GM21447 (cell line): ENCODE measurements around the gene LIFR.
"Not testable (repeated sequence)": the region's sequence is repeated elsewhere in the genome, so short reads cannot be mapped to it uniquely, and the experiment has no call there.

Experiments
- ATAC-seq: cut with Tn5 transposase; IDR thresholded peaks from one replicate; pipeline ENCODE4 v1.9.1; 2021; ENCODE audit not compliant: unreplicated experiment

LIFR gene

DNA sequence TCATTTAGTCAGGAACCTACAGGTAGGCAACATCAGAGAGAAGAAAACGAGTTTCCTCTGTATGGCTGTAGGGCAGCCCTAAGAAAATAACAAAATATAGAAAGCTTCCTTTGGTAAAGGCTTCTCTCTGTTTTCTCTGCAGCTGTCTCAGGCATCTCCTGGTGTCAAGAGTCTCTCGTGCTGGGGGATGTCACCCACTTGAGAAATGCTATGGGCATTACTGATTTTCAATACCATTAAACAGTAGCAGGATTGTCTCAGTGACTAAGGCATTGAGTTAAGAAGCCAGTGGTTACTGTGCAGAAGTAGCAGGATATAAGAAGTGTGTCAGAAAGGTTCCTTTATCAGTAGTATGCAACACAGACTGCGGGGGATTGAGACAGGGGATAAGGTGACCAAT is 32.4 kb downstream of the LIFR start:
- ATAC-seq = no peak

DNA sequence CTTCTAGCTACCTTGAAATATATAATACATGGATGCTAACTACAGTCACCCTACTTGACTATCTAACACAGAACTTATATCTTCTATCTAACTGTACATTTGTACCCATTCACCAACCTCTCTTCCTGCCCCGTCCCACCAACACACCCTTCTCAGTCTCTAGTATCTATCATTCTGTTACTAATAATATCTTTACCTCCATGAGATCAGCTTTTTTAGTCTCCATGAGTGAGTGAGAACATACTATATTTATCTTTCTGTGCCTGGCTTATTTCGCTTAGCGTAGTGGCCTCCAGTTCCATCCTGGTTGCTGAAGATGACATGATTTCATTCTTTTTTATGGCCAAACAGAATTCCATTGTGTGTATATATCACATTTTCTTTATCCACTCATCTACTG is 37.0 kb downstream of the LIFR start:
- no peak for ATAC-seq

DNA sequence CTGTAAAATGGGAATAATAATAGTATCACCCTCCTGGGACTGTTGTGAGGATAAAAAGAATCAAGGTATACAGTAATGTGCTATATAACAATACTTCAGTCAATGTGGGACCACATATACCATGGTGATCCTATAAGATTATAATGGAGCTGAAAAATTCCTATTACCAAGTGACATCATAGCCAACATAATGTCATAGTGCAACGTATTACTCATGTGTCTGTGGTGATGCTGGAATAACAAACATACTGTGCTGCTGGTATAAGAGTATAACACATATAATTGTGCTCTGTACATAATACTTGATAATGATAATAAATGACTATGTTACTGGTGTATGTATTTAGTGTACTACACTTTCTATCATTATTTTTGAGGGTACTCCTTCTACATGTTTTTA is 38.1 kb downstream of the LIFR start:
- no peak for ATAC-seq

DNA sequence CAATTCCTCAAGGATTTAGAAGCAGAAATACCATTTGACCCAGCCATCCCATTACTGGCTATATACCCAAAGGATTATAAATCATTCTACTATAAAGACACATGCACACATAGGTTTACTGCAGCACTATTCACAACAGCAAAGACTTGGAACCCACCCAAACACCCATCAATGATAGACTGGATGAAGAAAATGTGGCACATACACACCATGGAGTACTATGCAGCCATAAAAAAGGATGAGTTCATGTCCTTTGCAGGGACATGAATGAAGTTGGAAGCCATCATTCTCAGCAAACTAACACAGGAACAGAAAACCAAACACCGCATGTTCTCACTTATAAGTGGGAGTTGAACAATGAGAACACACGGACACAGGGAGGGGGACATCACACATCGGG is 39.8 kb downstream of the LIFR start:
- not testable (repeated sequence) for ATAC-seq

DNA sequence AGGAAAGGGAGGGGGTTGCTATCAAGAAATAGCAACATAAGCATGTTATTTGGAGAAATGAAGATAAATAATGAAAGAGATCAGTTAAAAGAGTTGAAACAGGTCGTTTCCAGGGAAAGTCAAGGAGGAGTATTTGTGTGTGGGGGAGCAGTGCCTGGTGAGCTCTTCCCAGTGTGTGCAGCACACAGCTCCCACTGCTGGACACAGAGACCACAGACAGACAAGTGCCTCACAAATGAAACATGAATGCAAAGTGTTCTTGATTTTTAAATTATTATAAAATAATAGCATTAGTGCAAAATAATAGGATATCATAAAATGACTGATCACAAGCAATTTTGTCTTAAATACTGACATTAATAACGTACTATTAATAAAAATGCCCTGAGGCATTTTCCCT is 40.8 kb downstream of the LIFR start:
- no peak for ATAC-seq

DNA sequence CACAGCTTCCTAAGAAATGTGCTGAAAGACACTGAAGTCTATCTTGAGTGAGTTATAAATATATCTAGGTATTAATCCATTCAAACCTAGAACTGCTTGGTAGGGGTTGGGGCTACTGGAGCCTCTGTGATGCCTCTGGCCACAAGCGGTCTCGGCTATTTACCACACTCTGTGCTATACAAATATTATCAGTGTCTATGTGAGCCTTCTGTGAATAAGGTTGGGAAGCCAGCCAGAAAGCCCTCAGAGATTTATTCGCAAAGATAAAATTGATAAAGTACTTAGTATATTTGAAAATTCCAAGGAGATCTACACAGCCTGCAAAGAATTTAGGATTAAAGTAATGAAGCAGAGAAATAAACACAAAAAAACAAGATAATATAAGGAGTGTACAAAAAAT is 41.4 kb downstream of the LIFR start:
- ATAC-seq = no peak

DNA sequence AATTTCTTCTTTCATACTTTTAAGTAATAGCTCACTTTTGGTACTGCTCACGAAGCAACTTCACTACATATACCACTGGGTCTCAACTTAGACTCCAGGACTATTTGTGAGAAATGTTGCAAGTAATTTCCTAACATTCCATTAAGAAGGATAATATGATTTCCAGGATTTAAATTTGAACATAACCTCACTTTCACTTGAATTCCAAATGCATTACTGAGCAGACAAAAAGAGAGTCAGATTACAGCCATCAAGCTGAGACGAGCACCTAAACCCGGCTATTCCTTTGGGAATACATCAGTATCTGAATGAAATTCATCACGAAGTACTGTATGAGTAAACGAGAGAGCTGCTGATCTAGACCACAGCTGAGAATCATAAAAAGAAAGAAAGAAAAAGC is 47.3 kb downstream of the LIFR start:
- no peak for ATAC-seq

DNA sequence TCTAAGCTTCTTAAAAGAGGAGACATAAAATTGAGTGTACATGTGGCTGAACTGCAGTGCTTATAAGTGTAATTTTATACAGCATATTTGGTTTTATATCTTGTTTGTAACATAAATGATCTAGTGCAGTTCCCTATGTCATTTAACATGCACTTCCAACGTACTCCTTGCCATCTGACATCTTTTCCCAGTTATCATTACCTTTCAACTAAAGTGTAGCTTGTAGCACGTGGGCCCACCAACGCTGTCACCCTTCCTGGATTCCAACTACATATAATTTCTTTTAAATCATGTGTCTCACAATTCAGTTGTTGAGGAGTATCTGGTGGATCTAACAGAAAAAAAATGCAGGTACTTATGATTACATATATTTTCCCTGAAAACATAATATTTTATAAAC is 50.1 kb downstream of the LIFR start:
- ATAC-seq = no peak

DNA sequence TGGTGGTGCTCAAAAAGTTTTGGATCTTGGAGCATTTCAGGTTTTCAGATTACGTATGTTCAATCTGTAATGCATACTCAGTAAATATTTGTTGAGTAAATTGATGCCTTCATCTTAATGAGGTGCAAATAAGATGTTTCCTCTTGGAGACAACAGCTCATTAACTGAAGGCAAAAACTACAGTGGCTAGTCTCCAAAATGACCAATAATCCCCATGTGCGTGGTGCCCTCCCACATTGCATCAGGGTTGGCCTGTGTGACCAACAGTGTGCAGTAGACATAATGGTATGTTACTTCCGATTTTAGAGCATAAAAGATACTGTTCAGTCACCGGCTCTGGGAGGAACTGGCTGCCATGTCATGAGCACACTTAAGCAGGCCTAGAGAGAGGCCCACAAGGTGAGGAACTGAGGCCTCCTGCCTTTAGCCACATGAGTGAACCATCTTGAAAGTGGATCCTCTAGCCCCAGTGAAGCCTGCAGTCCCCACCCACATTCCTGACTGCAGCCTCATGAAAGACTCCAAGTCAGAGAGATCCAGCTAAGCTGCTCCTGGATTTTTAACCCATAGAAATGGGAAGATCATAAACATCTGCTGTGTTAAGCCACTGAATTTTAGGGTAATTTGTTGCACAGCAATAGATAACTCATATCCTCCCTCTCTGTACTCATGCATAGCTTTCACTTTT is 55.7 kb downstream of the LIFR start:
- ATAC-seq = no peak

DNA sequence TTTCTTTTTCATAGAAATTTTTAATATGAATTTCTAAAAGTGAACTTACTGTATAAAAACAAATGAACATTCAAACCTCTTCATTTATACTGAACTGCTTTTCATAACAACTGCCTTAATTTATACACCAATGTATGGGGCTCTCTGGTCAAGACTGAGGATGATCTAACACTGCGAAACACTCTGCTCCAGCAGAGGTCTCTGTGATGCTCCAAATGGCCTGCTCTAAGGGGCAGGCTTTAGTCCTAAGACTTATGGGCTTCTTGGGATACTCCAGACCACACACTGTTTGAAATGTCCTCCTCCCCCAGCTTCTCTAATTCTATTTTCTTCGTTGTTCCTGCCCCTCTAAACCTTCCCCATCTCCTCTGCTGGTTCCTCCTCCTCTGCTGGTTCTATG is 58.5 kb downstream of the LIFR start:
- no peak for ATAC-seq

DNA sequence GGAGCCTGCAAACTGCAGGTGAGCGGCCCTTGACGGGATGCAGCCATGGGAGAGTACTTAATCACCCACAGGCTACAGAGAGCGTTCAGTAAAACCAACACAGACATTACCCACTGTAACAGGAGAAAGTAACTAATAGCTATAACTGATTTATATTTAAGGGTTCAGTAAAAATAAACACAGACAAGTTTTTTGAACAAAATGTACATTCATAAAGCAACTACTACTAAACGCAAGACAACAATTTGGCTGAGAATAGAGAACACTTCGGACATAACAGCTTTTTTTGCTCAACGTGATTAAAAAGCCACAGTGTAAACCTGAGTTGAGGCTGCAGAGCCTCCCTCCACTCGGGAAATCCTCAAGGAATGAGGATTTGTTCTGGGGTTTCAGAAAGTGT is 61.7 kb downstream of the LIFR start:
- no peak for ATAC-seq

DNA sequence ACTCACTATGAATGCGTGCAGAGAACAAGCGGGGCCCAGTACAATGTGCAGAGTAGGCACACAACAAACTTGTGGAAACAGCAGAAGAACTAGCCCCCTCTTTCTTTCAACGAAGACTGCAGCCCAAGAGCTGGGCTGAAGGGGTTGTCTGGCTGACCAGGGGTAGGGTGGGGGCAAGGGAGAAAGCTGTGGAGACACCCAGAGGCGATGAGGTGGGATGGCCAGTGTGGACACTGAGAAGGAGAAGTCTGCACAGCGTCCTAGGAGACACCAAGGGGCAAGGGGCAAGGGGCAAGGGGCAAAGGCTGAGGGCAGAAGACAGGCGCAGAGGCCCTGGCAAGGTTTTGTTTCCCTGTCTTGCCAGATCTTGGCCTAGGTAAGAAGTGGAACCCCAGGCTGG is 62.3 kb downstream of the LIFR start:
- no peak for ATAC-seq

DNA sequence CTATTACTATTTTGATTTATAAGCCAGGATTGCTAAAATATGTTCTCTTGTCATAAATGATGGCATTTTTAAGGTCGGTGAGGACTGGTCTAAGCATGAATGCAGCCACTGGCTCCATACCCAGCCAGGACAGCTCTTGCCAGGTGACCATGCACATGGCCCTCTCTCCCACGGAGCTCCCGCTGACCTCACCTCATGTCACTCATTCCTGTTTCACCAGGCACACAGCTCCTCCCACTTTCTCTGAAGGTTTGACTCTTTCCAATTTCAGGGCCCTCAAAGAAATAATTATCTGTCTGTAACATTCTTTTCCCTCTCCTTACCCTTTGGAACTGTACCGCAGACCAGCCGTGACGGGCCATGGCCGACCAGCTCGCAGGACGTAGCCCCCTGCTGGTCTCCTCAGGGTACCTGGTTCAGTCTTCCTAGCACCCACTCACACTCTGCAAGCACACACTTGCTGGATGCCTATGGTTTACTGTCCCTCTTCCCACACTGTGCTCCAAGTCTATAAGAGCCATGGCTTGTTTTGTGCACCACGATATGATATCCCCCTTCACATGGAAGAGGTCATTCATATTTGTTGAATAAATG is 72.5 kb downstream of the LIFR start:
- no peak for ATAC-seq

DNA sequence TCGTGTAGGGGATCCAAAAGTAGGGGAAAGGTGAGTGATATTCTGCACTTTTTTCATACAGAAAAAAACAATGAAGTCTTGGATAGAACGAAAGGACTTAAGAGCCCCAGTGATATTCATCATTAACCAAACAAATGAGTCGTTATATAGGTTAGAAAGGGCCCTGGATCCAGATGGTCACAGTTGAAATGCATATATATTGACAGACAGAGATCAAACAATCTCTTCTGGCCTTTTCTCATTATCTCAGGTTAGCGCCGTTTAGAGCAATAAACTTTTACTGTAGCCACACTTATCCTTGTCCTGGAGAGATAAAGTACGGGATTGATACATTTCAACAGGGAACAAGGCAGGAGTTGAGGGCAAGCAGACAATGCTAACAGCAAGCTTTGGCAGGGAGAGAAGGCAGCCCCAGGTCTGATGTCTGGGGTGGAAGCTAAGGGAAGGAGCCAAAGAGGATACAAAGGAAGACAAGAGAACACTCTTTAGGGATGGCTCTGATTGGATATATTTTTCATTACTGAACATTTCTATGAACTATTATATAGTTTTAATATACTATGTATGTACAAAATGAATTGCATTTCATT is 77.0 kb downstream of the LIFR start:
- ATAC-seq = no peak

DNA sequence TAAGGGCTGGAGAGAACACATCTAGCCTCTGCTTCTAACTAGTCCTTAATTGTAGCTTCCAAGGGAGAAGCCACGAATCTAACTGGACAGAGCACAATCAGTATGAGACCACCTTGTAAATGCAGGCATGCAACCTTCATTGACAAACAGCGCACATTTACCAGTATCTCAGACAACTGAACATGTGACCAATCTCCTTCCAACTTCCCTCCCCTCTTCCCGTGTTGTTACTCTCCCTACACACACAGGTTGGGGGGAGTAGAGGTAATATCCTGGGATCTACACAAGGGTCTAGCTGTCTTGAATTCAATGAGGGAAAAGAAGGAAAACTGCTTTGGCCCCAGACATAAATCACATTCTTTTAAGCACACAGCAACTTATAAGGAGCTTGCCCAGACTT is 77.6 kb downstream of the LIFR start:
- no peak for ATAC-seq

DNA sequence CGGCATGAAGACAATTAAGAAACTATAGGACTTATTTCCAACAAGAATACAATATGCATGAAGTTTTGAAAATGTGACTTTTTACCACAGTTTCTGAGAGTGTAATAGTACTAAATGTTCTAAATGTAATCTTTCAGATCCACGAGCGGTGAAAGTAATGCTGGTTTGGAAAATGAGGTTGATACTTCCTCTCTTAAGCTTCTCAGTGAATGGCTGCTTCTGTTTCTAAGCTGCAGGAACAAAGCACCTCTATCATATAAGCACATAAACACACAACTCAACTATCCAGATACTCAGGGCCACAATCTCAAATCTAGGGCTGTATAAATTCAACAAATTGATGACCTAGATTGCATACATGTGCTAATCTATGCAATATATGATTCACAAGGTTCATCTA is 78.3 kb downstream of the LIFR start:
- ATAC-seq = no peak

DNA sequence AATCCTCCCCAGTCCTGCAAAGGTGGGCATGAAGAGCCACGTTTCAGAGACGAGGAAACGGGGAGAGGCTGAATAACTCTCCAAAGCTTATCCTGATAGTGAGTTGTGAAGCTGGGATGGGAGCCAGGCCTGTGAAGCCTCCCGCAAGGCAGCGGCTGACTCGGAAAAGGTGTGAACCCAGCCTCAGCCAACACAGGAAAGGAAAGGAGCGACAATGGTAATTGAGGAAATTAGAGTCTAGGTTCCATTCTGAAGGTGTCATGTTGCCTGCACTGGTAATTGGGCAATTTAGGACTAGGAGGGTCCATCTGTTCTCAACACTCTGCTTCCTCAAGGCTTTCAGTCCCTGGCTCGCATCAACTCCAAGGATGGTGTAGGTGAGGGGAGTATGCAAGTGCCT is 83.4 kb downstream of the LIFR start:
- ATAC-seq = no peak

DNA sequence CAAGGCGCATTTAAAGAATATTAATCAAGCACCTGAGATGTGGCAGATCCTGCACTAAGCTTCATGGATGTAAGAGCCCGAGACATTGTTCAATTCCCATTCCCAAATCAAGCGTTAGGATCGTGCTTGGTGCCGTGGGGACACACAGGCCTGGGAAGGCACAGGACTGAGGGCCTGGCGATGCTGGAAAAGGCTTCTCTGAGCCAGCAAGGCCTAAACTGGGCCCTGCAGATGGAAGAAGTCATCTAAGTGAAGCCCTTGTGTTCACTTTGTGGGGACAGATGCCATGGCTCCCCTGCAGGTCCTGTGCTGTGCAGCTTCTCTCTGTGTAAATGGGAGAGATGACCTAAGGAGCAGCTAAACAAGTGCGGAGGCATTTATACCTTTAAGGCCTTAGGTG is 83.9 kb downstream of the LIFR start:
- no peak for ATAC-seq

DNA sequence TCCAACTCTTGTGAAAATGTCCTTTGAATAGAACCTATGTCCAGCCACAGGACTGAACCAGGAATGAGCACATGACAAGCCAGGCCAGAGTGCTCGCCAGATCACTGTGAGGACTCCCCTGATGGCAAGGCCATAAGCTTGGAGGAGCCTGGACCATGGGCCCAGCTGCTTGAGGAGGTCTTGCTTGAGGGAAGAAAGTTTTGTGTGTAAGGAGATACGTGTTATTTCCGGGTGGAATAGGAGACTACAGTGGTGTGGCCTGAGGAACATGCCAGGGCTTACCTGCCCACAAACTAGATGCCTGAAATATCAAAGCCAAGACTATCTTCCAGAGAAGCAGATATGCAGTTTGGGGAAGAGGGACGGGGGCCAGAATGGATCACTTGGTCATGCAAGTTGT is 84.7 kb downstream of the LIFR start:
- no peak for ATAC-seq

DNA sequence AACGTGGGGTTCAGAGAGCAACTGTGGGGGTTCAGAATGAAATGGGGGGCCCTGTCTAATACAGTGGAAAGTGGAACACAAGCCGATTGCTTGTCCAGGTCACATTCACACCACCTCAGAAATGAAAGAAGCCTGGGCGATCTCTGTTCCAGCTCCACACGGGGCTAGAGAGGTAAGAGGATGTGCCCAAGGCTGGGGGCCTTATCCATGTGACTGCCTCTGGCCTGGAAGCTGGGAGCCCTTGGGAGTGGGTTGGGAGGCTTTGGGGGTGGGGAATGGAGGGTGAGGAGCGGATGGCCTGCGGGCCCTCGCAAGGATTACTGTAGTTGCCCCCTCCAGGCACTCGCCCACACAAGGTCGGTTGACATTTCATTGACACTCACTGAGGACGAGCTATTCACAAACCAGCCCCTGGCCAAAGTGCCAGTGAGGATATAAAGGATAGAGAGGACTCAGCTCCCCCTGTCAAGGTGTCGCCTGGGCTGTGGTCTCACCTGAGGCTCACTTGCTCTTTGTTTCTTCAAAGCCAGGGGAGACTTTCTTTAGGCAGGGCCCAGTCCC is 86.7 kb downstream of the LIFR start:
- ATAC-seq = no peak

DNA sequence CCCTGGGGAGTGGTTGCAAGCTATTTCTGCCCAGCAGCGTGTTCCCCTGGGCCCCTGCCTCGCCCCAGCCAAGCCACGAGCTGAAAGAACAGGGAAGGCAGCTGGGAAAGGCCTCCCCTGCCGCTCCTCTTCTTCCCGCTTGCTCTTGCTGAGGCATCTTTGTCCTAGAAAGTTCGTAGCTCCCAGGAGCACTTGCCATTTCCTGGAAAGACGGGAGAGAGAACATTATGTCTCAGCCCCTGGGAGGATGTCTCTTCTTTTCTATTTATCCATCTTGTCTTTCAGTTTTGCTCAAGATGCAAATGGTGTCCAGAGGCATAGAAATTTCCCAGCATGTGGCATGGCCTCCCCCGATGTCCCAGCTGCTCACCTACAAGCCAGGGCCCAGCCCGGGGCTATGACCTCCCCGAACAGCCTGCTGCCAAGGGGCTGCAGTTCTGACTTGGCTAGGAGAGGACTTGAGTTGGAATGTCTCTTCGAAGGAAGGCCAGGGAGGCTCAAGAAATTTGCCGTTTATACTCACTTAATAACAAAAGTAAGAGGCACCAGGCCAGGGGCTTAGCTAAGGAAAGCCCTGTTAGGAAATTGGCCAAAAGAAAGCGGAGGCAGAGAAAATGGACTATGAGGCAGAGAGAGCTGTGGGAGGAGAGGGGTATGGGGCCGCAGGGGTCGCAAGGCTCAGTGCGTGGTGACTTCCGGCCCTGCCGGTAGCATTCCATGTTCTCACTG is 87.3 kb downstream of the LIFR start:
- no peak for ATAC-seq

DNA sequence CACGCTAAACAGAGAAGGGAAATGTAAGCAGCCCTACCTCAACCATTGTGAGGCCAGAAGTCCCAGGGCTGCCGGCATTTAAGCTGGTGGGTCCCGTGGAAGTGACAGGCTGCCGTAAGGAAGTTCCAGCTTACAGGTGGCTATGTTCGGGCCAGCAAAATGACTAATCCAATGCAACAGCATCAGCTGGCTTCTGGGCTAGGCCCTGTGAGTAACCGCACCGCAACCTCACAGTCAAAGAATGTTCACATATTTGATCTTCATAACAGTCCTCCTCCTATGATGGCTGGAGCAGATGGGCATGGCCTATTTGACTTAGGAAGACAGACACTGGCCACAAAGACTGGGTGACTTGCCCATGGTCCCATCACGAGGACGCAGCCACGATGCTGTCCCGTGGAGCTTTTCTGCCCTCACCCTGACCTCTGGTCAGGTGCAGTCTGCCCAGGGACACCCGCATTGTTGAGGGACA is 88.2 kb downstream of the LIFR start:
- no peak for ATAC-seq
